Measurements from ENCODE around the gene ABTB2. TPM values are rescaled to one million over a fixed set of nuclear protein-coding genes. Genes with fewer than 3 reads are reported as not detected.

Gene ABTB2
- total and polyA plus RNA-seq, 9 of the 15 experiments (the other 6 are each of a cell fraction or from before 2014, with no cell fraction given): 0.03 to 0.18 (median 0.12) TPM; not detected in 2

- TF ChIP-seq MAFK (IDR thresholded peaks at IDR 0.05; ENCODE audit: low read length) (no peak), ZNF143 (CRISPR knock-in tag; IDR thresholded peaks at IDR 0.05) (no peak), HMG20A (CRISPR knock-in tag; conservative IDR thresholded peaks at IDR 0.05) (no peak), EGR1 (conservative IDR thresholded peaks at IDR 0.05) (0 out of 2 replicates have a peak, but pooled peaks have one; percentile 16), ZNF224 (CRISPR knock-in tag; IDR thresholded peaks at IDR 0.05) (no peak), TRIM25 (IDR thresholded peaks at IDR 0.05; ENCODE audit: borderline replicate concordance) (no peak), ZFP36 (IDR thresholded peaks at IDR 0.05; ENCODE audit: low read depth, low read length, partially characterized antibody) (no peak), SLC30A9 (CRISPR knock-in tag; IDR thresholded peaks at IDR 0.05) (no peak)
- TF ChIP-seq, protein P1, sequence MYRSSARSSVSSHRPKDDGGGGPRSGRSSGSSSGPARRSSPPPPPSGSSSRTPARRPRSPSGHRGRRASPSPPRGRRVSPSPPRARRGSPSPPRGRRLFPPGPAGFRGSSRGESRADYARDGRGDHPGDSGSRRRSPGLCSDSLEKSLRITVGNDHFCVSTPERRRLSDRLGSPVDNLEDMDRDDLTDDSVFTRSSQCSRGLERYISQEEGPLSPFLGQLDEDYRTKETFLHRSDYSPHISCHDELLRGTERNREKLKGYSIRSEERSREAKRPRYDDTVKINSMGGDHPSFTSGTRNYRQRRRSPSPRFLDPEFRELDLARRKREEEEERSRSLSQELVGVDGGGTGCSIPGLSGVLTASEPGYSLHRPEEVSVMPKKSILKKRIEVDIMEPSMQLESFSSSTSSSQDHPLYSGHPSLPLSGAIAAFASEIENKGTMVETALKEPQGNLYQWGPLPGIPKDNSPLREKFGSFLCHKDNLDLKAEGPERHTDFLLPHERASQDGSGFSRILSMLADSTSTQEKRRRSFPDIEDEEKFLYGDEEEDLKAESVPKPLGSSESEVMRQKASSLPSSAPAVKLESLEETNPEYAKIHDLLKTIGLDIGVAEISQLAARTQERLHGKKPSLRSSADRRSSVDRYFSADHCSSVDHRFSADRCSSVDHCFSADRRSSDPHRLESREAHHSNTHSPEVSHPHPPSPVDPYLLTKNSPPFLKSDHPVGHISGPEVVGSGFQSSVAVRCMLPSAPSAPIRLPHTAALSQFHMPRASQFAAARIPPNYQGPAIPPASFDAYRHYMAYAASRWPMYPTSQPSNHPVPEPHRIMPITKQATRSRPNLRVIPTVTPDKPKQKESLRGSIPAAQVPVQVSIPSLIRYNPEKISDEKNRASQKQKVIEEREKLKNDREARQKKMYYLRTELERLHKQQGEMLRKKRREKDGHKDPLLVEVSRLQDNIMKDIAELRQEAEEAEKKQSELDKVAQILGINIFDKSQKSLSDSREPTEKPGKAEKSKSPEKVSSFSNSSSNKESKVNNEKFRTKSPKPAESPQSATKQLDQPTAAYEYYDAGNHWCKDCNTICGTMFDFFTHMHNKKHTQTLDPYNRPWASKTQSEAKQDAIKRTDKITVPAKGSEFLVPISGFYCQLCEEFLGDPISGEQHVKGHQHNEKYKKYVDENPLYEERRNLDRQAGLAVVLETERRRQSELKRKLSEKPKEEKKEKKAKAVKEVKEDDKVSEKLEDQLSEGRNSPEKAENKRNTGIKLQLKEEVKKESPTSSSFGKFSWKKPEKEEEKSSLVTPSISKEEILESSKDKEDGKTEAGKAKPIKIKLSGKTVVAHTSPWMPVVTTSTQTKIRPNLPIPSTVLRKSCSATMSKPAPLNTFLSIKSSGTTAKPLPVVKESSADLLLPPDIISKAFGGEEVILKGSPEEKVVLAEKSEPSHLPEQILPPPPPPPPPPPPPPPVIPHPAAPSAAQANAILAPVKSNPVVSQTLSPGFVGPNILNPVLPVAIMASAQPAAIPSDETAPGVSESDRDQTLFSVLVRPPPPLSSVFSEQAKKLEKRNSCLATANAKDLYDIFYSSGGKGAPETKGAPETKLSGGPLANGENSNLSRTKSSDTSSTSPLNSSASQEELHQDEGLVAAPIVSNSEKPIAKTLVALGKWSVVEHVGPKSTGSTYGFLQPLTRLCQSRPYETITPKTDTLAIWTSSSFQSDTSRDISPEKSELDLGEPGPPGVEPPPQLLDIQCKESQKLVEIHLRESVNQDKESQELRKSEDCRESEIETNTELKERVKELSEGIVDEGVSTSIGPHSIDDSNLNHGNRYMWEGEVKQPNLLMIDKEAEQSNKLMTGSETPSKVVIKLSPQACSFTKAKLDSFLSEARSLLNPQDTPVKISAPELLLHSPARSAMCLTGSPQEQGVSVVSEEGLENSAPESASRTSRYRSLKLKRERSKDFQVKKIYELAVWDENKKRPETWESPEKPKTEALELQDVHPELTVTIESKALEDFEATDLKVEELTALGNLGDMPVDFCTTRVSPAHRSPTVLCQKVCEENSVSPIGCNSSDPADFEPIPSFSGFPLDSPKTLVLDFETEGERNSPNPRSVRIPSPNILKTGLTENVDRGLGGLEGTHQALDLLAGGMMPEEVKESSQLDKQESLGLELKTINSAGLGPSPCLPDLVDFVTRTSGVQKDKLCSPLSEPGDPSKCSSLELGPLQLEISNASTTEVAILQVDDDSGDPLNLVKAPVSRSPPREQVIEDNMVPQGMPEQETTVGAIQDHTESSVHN (IDR thresholded peaks at IDR 0.05; ENCODE audit: borderline replicate concordance in 1 of 2, low read depth in 1 of 2): no peak
- TF ChIP-seq, protein P2, sequence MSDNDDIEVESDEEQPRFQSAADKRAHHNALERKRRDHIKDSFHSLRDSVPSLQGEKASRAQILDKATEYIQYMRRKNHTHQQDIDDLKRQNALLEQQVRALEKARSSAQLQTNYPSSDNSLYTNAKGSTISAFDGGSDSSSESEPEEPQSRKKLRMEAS (CRISPR knock-in tag; IDR thresholded peaks at IDR 0.05): peak; percentile 93
- TF ChIP-seq, protein P3, sequence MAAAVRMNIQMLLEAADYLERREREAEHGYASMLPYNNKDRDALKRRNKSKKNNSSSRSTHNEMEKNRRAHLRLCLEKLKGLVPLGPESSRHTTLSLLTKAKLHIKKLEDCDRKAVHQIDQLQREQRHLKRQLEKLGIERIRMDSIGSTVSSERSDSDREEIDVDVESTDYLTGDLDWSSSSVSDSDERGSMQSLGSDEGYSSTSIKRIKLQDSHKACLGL (CRISPR knock-in tag; IDR thresholded peaks at IDR 0.05; ENCODE audit: borderline replicate concordance, poor library complexity, severe bottlenecking): no peak
- TF ChIP-seq, protein P4, sequence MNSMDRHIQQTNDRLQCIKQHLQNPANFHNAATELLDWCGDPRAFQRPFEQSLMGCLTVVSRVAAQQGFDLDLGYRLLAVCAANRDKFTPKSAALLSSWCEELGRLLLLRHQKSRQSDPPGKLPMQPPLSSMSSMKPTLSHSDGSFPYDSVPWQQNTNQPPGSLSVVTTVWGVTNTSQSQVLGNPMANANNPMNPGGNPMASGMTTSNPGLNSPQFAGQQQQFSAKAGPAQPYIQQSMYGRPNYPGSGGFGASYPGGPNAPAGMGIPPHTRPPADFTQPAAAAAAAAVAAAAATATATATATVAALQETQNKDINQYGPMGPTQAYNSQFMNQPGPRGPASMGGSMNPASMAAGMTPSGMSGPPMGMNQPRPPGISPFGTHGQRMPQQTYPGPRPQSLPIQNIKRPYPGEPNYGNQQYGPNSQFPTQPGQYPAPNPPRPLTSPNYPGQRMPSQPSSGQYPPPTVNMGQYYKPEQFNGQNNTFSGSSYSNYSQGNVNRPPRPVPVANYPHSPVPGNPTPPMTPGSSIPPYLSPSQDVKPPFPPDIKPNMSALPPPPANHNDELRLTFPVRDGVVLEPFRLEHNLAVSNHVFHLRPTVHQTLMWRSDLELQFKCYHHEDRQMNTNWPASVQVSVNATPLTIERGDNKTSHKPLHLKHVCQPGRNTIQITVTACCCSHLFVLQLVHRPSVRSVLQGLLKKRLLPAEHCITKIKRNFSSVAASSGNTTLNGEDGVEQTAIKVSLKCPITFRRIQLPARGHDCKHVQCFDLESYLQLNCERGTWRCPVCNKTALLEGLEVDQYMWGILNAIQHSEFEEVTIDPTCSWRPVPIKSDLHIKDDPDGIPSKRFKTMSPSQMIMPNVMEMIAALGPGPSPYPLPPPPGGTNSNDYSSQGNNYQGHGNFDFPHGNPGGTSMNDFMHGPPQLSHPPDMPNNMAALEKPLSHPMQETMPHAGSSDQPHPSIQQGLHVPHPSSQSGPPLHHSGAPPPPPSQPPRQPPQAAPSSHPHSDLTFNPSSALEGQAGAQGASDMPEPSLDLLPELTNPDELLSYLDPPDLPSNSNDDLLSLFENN (IDR thresholded peaks at IDR 0.05; ENCODE audit: low read depth in 2 of 2, low read length in 2 of 2): peak in 1 of 2 experiments; percentile 33; a peak in 1 of 4 replicates
Measured at GRCh38 chr11:34174412-34175041, 183.3 kb downstream of the ABTB2 start (continued).

Measured in K562 (cell line).